Measurements from ENCODE around the gene FTSJ3.

DNA sequence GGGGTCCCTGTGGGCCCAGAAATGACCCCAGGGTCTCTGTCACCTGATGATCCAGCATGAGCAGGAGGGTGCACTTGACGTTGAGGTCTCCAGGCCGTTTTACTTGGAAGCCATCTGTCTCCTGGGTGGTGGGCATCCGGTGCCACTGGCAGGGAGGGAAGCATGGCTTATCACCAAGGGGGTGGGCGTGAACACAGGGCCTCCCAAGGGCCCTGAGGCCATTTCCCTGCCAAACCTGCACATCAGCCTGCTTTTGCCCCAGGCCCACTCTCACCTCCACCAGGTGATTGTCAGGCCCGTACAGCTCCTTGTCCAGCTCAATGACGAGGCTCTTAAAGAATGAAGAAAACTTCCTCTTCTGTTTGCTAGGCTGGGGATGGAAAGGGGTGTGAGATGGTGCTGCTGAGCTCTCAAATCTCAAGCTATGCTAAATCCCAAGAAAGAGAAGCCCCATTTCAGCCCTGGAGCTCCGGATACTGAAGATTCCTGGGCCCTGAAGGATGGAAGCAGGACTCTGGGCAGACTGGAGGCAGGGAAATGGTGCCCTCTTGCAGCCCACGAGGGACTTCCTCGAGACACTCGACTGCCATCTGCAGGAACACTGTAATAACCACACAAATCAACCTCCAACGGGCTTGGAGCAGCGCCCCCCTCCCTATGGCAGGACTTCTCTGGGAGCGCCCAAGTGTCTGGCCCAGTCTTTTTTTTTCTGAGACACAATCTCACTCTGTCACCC lies 7.1 kb upstream of the FTSJ3 start:
- TF ChIP-seq, protein P1, sequence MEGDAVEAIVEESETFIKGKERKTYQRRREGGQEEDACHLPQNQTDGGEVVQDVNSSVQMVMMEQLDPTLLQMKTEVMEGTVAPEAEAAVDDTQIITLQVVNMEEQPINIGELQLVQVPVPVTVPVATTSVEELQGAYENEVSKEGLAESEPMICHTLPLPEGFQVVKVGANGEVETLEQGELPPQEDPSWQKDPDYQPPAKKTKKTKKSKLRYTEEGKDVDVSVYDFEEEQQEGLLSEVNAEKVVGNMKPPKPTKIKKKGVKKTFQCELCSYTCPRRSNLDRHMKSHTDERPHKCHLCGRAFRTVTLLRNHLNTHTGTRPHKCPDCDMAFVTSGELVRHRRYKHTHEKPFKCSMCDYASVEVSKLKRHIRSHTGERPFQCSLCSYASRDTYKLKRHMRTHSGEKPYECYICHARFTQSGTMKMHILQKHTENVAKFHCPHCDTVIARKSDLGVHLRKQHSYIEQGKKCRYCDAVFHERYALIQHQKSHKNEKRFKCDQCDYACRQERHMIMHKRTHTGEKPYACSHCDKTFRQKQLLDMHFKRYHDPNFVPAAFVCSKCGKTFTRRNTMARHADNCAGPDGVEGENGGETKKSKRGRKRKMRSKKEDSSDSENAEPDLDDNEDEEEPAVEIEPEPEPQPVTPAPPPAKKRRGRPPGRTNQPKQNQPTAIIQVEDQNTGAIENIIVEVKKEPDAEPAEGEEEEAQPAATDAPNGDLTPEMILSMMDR (IDR thresholded peaks at IDR 0.05): peak in 6 of 7 experiments; percentile 18 to 55 (median 38)
- TF ChIP-seq POLR2A (IDR thresholded peaks at IDR 0.05): no peak
